HG03457 (cell line): Measurements from ENCODE around the gene ETFDH.
"Not testable (repeated sequence)": the region's sequence is repeated elsewhere in the genome, so short reads cannot be mapped to it uniquely, and the experiment has no call there.

Experiments used
- ATAC-seq: cut with Tn5 transposase; IDR thresholded peaks from one replicate; pipeline ENCODE4 v1.9.1; 2021; ENCODE audit warnings: moderate number of reproducible peaks; ENCODE audit not compliant: unreplicated experiment

The ETFDH gene

DNA sequence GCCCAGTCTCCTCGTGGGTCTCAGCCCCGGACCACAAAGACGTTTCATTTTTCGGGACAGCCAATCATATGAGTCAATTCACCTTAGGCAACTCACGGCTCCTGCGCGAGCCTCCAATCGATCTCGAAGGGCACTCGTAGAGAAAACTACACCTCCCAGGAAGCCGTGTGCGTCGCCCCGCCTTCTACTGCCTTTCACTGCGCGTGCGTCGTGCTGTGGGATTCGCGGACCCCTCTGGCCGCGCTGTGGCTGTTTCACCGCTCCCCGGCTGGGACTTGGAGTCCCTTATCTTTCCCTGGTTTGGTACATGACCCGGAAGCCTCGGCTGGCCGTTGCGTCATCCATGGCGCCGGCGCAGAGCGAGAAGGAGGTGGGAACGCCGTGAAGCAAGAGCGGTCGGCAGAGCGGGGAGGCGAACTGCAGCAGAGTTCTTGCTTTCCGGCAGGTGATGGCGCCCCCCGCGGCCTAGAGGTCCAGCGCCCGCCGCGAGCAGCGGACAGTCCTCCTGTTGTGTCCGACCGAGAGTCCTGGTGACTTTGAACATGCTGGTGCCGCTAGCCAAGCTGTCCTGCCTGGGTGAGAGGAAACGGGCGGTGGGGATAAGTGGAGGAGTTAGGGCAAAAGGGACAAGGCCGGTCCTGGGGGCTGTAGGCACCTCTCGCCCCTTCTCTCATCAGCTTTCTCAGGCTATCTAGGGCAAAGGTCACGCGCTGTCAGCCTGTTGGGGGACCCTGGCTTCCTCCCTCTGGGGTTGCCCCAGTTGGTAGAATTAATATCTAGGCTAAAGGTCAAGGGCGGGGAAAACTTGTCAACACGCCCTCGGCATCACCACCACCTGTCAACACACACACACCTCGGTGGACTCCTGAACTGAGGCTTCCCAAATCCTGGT is at the start of gene ETFDH:
TSS of gene ETFDH (plus strand) at position 382 of the 892 bp plus-strand sequence. CDS start at position 543, 161 bp downstream.
- peak; percentile 87 for ATAC-seq

GRCh38 chr4:158624889-158625478 is 47.1 kb upstream of the ETFDH start:
- peak; percentile 82 for ATAC-seq

DNA sequence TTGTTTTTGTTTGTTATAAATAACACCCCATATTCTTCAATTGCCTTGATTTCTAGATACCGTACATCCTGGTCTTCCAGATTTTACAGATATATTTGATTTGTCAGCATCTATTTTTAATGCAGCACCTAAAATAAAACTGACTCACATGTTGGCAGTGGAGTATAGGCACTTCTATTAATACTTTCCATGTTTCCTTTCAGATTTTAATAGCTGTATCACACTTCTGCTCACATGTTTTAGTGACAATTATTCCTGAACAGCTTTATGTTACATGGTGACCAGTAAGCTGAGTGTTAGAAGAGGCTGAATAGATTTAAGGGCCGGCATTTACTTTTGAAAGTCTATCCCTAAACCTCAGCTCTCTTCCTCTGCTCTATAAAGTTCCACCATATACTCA is 46.6 kb upstream of the ETFDH start:
- no peak for ATAC-seq

GRCh38 chr4:158630893-158631292 is 41.2 kb upstream of the ETFDH start:
- ATAC-seq, result no peak

DNA sequence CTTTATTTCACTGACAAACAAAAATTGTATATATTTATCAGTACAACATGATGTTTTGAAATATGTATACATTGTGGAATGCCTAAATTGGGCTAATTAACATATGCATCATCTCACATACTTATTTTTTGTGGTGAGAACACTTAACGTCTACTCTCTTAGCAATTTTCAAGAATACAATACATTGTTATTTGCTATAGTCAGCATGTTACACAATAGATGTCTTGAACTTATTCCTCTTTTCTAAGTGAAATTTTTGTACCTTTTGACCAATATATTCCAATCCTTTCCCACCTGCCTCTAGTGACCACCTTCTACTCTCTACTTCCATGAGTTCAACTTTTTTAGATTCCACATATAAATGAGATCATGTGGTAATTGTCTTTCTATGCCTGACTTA is 35.5 kb upstream of the ETFDH start:
- no peak for ATAC-seq

GRCh38 chr4:158644356-158644755 is 27.7 kb upstream of the ETFDH start:
- no peak for ATAC-seq

DNA sequence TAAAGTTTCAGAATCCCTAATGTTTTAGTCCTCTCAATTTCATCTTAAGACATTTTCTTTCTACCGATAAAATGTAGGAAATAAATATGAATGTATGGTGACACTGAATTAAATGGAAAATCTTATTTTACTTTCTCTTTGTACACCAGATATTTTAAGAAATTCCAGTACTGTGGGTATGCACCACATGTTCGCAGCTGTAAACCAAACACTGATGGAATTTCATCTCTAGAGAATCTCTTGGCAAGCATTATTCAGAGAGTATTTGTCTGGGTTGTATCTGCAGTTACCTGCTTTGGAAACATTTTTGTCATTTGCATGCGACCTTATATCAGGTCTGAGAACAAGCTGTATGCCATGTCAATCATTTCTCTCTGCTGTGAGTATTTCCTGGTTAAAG is 27.3 kb upstream of the ETFDH start:
- ATAC-seq, result no peak

GRCh38 chr4:158649111-158649680 is 22.9 kb upstream of the ETFDH start:
- no peak for ATAC-seq

- no peak for ATAC-seq
Observed at GRCh38 chr4:158652920-158653319, 19.2 kb upstream of the ETFDH start.

DNA sequence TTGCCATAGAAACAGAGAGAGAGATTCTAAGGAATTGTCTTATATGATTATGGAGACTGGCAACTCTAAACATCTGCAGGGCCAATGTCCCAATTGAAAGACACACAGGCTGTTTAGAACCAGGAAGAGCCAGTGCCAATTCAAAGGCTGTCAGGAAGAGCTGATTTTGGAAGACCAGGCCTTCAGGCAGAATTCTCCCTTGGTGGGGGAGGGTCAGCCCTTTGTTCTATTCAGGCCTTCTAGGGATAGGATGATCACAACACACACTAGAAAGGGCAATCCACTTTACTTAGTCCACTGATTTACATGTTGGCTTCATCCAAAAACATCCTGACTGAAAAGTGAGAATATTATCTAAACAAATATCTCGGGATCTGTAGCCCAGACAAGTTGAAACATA is 15.7 kb upstream of the ETFDH start:
- ATAC-seq, result no peak

GRCh38 chr4:158657291-158657690 is 14.8 kb upstream of the ETFDH start:
- ATAC-seq, result no peak

DNA sequence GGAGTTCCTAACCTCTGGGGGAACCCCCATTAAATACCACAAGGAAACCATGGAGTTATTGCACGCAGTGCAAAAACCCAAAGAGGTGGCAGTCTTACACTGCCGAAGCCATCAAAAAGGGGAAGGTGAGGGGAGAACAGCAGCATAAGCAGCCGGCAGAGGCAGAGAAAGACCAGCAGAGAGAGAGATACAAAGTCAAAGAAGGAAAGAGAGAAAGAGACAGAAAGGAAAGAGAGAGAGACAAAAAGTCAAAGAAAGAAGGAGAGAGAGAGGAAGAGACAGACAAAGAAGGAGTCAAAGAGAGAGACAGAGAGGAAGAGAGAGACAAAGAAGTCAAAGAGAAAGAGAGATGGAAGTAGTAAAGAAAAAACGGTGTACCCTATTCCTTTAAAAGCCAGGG is 8.8 kb upstream of the ETFDH start:
- ATAC-seq, result not testable (repeated sequence)

DNA sequence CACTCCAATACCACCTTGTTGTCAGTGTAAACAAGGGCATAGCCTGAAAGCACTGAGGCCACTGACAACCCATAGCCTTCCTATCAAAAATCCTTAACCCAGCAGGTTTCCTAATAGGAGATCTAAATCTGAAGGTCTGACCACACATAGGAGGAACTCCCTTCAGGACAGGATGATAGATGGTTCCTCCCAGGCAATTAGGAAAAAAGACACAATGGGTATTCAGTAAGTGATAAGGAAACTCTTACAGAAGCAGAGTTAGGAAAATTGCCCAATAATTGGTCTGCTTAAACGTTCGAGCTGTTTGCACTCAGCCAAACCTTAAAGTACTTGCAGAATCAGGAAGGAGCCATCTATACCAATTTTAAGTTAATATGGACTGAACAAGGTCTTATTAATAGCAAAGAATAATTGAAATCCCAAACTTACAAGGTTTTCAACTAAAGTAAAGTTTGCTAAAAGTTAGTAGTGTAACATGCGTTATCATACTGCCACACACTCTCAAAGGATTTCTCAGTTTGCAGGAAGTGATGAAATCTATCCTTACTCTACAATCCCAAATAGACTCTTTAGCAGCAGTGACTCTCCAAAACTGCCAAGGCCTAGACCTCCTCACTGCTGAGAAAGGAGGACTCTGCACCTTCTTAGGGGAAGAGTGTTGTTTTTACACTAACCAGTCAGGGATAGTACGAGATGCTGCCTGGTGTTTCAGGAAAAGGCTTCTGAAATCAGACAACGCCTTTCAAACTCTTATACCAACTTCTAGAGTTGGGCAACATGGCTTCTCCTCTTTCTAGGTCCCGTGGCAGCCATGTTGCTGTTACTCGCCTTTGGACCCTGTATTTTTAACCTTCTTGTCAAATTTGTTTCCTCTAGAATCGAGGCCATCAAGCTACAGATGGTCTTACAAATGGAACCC is 8.1 kb upstream of the ETFDH start:
- ATAC-seq, result not testable (repeated sequence)

- no peak for ATAC-seq
Observed at GRCh38 chr4:158664806-158665205, 7.3 kb upstream of the ETFDH start.

DNA sequence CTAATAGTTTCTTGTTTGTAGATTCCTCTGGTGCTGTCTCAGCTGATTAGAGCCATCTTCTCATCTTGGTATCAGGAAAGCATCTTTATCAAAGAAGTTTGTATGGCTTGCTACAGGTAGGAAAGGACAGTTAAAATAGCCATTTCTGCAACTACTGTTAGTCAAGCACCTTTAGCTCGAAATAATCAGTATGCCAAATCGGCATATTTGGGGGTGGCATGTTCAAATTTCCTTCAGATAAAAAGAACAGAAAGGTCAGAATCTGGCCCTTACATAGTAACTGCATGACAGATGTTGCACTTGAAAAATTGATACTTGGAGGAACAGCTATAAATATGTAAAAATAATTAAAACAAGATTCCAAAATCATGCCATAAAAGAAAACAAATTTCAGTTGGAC is 5.2 kb upstream of the ETFDH start:
- no peak for ATAC-seq

- ATAC-seq, result no peak
Observed at GRCh38 chr4:158667651-158668198, 4.4 kb upstream of the ETFDH start.

- no peak for ATAC-seq
Observed at GRCh38 chr4:158669310-158669709, 2.8 kb upstream of the ETFDH start.

DNA sequence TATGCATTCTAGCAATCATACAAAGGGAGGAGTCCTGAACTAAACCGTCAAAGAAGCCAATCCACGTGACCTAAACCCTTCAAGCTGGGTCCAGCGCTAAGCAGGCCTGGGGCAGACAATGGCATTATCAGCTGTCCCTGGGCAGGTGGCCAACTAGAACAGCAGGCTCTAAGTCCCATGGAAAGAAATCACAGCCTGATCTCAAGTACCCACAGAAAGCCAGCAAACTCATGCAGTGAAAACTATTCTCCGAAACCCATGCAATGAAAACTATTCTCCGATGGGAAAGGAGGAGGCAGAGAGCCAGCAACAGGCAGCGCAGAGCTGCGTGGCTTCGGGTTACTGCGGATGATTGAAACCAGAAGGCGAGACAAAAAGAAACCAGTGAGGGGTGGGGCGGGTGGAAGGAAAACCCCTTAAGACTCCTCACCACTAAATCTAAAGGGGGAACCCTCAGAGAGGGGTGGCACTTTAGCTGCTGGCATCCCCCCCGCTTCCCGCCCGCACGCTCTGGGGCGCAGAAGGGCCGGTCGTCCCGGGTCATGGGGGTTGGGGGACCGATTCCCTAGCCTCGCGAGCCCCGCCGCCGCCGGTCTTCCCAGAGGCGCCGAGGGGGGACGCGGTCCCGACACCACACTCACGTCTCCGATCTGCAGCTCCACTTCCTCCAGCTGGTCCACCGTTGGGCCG is 976 bp upstream of the ETFDH start:
- ATAC-seq, result peak; percentile 20

GRCh38 chr4:158671665-158671914 is 506 bp upstream of the ETFDH start, which contains the start of gene C4orf46:
Gene C4orf46, minus strand, starts transcription at chr4:158671887. Its CDS starts 86 bp downstream, at chr4:158671801.
- no peak for ATAC-seq

GRCh38 chr4:158673633-158674032 is 1.5 kb downstream of the ETFDH start:
- ATAC-seq, result no peak
